CD4-positive, alpha-beta T cell treated with Interleukin-10 for 1 hour (primary cell): ENCODE results near the gene SLC38A10.
A peak's percentile ranks its signal among the peaks of the same experiment; 100 is the strongest.

Source experiments
- DNase-seq: peaks from one replicate; pipeline ENCODE4 v3.0.0-alpha.2; 2020

Gene SLC38A10

GRCh38 chr17:81295031-81295675, at the start of gene SLC38A10:
SLC38A10 (minus strand) TSS chr17:81295307; CDS start chr17:81294921, 386 bp downstream.
- peak; percentile 90 for DNase-seq

- DNase-seq = no peak
Measured at GRCh38 chr17:81342269-81343070, 47.4 kb upstream of the SLC38A10 start.

DNA sequence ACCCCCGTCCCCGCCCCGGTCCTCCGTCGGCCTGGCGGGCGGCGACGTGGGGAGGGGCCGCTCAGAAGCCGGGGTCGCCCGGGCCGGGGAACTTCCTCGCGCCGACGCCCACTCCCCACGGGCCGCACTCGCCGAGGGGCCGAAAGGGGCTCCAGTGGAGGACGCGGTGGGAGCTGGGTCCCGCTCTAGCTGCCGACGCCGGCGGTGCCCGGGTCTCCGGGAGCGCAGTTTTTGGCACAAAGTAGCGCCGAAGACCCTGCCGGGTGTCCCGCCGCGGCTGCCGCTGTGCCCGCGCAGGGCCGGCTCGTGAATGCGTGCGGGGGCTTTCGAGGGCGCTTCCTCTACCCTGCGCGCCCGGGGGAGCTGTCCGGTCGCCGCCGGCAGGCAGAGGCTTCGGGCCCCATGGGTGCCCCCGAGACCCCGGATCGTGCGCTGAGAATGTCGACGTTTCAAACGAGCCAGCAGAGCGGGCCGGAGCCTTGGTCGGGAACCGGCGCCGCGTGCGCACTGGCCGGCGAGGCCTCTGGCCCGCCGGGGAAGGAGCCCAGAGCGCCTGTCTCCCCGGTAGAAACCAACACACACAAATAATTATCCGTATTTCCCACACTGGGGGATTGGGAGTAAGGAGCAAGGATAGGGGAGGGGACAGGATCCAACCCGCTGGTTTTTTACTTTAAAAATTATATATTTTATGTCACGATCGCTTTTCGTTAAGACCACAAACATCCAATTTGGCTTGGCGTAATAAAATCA, 46.6 kb upstream of the SLC38A10 start:
- DNase-seq = no peak

DNA sequence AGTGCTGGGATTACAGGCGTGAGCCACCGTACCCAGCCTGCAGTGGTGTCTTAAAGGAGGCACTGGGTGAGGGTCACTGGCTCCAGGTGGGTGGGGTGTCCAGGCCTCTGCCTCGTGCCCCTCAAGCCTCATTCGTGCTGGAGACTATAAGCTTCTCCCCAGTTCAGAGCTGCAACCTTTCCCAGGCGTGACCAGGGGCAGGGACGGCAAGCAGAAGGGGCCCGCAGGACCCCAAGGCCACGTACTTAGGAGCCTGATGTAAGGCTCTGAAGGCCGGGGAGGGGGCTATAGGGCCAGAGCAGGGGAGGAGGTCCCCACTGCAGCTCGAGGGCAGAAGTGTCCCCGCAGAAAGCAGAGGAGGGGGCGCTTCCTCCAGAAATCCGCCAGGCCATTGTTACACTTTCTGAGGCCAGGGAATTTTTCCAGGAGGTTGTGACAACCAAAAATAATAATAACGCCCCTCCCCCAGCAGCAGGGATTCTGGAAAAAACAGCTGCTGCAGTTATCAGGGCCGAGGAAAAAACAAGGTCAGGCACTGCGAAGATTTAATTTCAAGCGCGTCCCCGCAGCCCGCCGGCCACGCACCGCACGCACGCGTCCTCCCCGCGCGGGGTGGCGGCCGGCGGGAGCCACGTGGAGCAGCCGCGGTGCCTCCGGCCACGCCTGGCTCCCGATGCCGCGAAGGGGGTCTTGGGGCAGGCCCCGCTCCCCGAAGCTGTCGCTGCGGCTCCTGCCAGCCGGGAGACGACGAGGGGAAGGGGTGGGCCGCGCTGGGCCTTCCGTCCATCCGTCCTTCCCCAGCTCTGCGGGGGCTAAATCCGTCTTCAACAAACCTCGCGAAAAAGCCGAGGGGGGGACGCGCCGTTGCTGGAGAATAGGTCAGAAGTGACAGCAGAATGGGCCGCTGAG, 45.8 kb upstream of the SLC38A10 start:
- no peak for DNase-seq

DNA sequence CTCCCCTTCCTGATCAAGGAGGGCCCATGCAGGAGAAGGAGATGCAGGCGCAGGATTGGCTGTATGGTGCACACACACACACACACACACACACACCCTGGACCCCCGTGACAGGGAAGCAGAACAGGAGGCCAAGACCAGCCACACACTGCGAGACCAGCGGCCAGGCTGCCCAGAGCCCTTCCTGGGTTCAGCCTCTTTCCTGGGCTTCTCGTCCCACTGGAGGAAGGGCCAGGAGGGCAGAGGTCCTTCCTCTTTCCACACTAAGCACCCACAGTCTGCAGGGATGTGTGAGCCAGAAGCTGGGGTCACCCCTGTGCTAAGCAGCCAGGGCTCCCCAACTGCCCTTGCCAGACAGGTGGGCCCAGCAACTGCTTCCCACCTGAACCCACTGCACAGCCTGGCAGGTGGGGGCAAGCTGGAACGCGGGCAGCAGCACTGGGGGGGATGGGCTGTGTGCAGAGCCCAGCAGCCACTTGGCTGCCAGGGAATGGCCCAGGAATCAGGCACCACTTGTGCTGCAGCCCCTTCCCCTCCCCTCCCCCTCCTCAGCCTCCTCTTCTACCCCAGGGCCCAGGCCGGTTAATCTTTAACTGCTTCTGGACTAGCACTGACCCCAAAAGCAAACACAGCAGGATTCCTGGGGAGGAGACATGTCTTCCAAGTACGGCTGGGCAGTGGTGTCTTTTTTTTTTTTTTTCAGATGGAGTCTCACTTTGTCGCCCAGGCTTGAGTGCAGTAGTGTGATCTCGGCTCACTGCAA, 44.6 kb upstream of the SLC38A10 start:
- DNase-seq = no peak

GRCh38 chr17:81339191-81339533, 44.1 kb upstream of the SLC38A10 start:
- DNase-seq = no peak

DNA sequence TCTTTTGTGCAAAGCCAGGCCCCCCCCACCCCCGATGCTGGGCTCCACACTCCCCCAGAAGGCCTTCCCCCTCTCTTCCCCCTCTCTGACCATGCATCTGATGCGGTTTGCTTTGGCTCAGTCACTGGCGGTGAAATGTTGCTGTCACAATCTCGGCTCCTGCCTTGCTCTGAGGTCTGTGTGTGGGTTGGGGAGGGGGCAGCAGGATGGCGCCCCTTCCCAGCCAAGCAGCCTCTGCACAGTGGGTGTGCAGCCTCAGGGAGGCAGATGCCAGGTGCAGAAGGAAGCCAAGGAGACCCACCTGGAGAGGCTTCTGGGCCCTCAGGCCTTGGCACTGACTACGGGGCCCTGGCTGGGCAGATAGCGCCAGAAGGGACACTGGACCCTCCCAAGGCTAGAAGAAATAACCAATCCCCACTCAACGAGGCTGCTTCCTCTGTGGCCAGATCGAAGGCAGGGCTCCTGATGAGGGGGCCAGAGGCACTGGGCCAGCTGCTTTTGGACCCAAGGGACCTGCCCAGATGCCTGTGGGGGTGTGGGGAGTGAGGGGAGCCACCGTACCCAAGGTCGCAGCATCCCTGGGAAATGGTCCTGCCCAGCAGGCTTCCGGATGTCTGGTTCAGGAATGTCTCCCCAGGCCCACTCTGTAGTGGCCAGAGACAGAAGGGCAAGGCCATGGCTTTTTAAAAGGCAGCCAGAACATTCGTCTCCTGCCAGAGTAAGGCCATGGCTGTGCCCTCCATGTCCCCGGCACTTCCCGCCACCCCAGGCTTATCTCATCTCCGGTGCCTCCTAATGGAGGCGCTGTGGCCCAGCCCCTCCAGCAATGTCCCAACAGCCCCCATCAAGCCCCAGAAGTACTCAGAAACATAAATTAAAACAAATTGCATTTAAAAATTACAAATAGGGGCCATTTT, 43.4 kb upstream of the SLC38A10 start:
- no peak for DNase-seq

- no peak for DNase-seq
Measured at GRCh38 chr17:81337476-81337879, 42.4 kb upstream of the SLC38A10 start.

GRCh38 chr17:81336930-81337325, 41.8 kb upstream of the SLC38A10 start:
- DNase-seq = no peak

DNA sequence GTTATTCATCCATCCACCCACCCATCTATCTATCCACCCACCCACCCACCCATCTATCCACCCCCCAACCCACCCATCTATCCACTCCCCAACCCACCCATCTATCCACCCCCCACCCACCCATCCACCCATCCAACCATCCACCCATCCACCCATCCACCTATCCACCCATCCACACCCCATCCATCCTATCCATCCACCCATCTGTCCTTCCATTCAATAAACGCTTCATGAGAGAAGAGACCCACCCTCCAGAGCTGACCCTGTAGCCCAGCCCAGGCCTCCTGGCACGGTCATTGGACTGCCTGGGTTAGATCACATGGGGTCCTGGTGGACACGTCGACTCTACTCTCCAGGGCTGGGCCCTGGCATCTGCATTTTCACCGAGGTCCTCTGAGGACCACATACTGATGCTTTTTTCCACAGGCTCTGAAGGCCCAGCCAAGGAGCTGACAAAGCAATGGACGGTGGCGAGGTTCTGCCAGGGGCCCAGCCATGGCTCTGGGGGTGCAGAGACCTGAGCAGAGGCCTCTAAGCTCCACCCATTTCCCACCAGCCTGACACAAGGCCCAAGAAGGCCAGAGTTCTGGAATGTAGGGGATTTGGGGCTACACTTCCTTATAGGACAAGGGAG, 41.3 kb upstream of the SLC38A10 start:
- DNase-seq = no peak

DNA sequence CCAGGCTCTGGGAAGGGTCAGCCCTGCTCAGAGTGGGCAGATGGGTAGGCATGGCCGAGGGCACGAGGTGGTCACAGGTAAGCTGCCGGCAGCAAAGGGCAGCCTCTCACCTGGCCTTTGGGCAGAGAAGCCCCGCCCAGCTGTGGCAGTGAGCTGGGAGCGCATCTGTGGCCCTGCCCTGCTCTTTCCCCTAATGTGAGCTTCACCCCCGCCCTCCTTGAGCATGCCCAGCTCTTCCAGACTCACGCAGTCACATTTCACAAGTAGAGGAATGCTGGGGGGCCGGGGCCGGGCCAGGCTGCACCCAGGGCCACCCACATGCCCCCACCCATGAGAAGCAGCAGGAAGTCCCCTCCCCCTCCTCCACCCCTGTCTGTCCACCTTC, 40.7 kb upstream of the SLC38A10 start:
- no peak for DNase-seq

DNA sequence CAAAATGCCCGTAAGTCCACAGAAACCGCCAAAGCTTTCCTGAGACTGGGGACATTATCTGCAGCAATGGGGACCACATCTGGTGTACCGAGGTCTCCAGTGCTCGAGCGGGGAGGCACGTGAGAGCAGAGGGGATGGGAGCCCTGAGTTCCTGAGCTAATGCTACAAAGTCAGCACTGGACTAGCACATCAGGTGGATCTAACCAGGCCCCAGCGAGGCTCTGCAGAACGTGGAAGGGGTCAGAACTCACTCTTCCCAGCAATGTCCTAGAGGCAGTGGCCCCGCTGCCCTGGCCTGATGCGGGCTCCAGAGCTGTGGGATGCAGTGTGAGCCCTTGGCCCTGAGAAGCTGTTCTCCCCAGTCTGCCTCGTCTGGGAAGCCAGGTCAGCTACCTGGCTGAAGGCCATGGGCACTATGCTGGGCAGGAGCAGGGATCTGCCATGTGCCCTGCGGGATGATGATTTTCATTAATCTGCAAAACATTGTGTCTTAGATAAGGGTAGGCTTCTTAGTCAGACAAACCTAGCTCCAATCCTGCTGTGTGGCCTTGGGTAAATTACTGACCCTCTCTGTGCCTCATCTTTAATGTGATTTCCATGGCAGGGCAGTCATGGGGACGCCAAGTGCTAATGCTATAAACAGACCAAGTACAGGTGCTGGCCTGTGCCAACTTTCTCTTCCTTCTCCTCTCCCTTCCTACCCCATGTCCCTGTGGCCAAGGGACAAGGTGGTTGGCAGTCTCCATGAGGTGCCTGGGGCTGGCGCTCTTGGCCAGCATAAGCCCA, 40.1 kb upstream of the SLC38A10 start:
- DNase-seq = no peak

- no peak for DNase-seq
Measured at GRCh38 chr17:81334391-81334901, 39.3 kb upstream of the SLC38A10 start.

GRCh38 chr17:81333616-81334368, 38.7 kb upstream of the SLC38A10 start:
- no peak for DNase-seq

GRCh38 chr17:81332914-81333528, 37.9 kb upstream of the SLC38A10 start:
- DNase-seq = no peak

DNA sequence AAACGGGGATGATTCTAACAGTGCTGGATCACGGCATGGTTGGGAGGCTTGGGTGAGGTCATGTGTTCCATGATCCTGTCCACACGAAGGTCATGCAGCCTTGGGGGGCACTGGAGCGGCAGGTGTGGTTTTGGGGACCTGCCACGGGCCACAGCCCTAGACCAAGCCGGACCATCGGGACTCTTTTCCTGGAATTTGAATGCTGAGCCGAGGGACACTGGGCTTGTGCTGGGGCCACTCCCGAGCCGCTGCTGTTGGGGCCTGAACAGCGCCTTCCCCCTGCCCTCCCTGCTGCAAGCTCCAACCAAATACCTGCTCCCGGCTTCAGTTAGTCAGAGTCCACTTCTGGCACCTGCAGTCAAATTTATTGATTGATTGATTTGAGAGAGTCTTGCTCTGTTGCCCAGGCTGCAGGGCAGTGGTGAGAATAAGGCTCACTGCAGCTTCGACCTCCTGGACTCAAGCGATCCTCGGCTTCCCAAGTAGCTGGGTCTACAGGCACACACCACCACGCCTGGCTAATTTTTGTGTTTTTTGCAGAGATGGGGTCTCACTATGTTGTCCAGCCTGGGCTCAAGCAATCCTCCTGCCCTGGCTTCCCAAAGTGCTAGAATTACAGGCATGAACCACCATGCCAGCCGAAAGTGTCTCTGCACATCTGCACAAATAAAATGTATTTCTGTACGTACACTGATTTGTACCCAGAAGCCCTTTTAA, 37.2 kb upstream of the SLC38A10 start:
- DNase-seq = no peak

DNA sequence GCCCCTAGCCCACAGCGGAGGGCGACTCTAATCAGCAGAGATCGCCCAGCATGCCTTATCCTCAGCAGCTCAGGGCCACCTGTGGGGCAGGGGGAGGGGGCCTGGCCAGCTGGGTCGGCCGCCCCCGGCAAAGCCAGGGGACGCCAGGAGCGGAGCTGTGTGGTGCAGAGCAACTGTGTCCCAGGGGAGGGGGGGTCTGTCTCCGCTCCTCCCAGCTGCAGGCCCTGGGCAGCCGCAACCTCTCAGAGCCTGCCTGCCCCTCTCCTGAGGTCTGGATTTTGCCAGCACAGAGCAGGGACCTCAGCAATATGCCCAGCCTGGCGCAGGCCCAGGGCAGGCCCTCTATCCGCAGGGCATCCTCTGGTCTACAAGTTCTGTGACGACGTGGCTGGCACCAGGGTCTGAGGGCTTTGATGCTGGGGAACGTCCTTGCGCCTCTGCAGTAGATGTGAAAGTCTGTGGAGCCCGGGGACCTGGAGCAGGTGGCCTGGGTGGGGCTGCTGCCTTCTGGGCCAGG, 36.5 kb upstream of the SLC38A10 start:
- no peak for DNase-seq
